ENCODE measurements around the gene IGSF21. TPM values are rescaled to one million over a fixed set of nuclear protein-coding genes. Genes with fewer than 3 reads are reported as not detected.

IGSF21 gene
- total and polyA plus RNA-seq, 2 of the 8 experiments (the other 6 are each of a cell fraction or from before 2014, with no cell fraction given), result 22.5 to 28.5 TPM

GRCh38 chr1:18410407-18410806 lies 302.8 kb downstream of the IGSF21 start:
- Histone ChIP-seq H2BK20ac (ENCODE audit: low read length) (peak overlapping the region; percentile 24), H3K4ac (replicated peaks; ENCODE audit: insufficient read length, low read depth, low read length) (no peak overlapping the region), H2BK120ac (replicated peaks; ENCODE audit: low read depth, low read length) (no peak overlapping the region), H3K23me2 (ENCODE audit: low read depth, low read length) (no peaks in the 10 kb centered on the region), H3K79me2 (ENCODE audit: control insufficient read depth in 1 of 2, insufficient read depth in 2 of 2, low read length in 2 of 2) (no peaks in the 10 kb centered on the region), H3K18ac (ENCODE audit: extremely low read depth, low read length) (peak overlapping the region; percentile 84), H3K27me3 (replicated peaks in 1 of 4; ENCODE audit: control insufficient read depth in 3 of 4, extremely low read depth in 1 of 4, insufficient read depth in 3 of 4, low read length in 3 of 4) (no peaks in the 10 kb centered on the region), H3K4me3 (ENCODE audit: extremely low read depth in 1 of 4, insufficient read depth in 2 of 4, low read depth in 3 of 4, low read length in 4 of 4) (no peak overlapping the region), H2BK5ac (ENCODE audit: low read depth, low read length) (peak overlapping the region; percentile 91; the same call in 1 of the 2 replicates), H3K14ac (ENCODE audit: insufficient read length) (no peak overlapping the region), H3K9ac (replicated peaks in 1 of 4; ENCODE audit: extremely low read depth in 1 of 4, low read depth in 3 of 4, low read length in 3 of 4) (peak overlapping the region in 1 of 4 experiments; percentile 7; a peak in 1 of 7 replicates), H3K4me1 (replicated peaks in 1 of 4; ENCODE audit: control insufficient read depth in 3 of 4, insufficient read depth in 4 of 4, low read length in 3 of 4) (peaks cover 9 to 43% (median 19%) of the 10 kb centered on the region in 4 experiments), H4K20me1 (replicated peaks in 1 of 2; ENCODE audit: control insufficient read depth in 1 of 2, insufficient read depth in 2 of 2, low read length in 2 of 2) (no peaks in the 10 kb centered on the region), H3K56ac (replicated peaks; ENCODE audit: insufficient read length, low read depth, low read length) (no peak overlapping the region), H2AFZ (ENCODE audit: low read length) (0 out of 2 replicates have a peak overlapping the region, but pooled peaks have one; percentile 24), H3K27ac (ENCODE audit: low read depth, low read length) (no peak overlapping the region; the same call in 1 of the 2 replicates), H2BK12ac (ENCODE audit: low read depth, low read length) (peak overlapping the region; percentile 95), H2AK5ac (ENCODE audit: low read depth, low read length) (0 out of 2 replicates have a peak overlapping the region, but pooled peaks have one; percentile 89), H3K4me2 (ENCODE audit: insufficient read depth in 1 of 2, low read depth in 2 of 2, low read length in 2 of 2) (peak overlapping the region; percentile 34 to 53; a peak in 3 of 4 replicates), H3K23ac (ENCODE audit: insufficient read length) (no peak overlapping the region), H2BK15ac (ENCODE audit: low read length) (0 out of 2 replicates have a peak overlapping the region, but pooled peaks have one; percentile 33), H4K91ac (replicated peaks; ENCODE audit: insufficient read length, low read length) (peak overlapping the region; percentile 45), H4K5ac (ENCODE audit: insufficient read length, low read depth, low read length) (peak overlapping the region; percentile 24), H3K36me3 (ENCODE audit: control insufficient read depth in 2 of 4, insufficient read depth in 4 of 4, low read length in 3 of 4) (no peaks in the 10 kb centered on the region; a peak in 1 of 8 replicates), H3K79me1 (ENCODE audit: low read depth, low read length) (no peaks in the 10 kb centered on the region), H3K9me3 (ENCODE audit: insufficient read depth in 2 of 2, low read depth in 1 of 2, low read length in 1 of 2) (no peaks in the 10 kb centered on the region), H4K8ac (ENCODE audit: extremely low read depth, insufficient read depth, low read length) (no peak overlapping the region)
- ChIA-PET POLR2A (ENCODE audit: partially characterized antibody) (interaction anchor here (1.9 to 3.5 kb wide), 2 partner anchors 9 to 15 kb away, joined by 6 to 18 read pairs; no protein-coding TSS in a partner anchor), CTCF (ENCODE audit: partially characterized antibody) (interaction anchor here (1.3 to 3.7 kb wide), 2 partner anchors 12 to 26 kb away, joined by 4 to 15 read pairs; no protein-coding TSS in a partner anchor)
- FAIRE-seq (peak; percentile 75), DNase-seq (ENCODE audit: low read depth in 1 of 2, low spot score in 2 of 2) (no peak)
- WGBS, 2 experiments (ENCODE audit: extremely low coverage in 1 of 2, insufficient coverage in 1 of 2, insufficient read length in 1 of 2, insufficient replicate concordance in 2 of 2, low coverage in 1 of 2, low lambda C conversion rate in 2 of 2, missing lambda C conversion rate in 1 of 2), result 44% methylated on average over 13 of the region's 13 CpGs; no CpG with 5 or more reads in 1 of the 2 experiments
- TF ChIP-seq TAF7 (optimal IDR thresholded peaks at IDR 0.05; ENCODE audit: borderline replicate concordance, low read depth, low read length) (peak; percentile 73), CEBPB (IDR thresholded peaks at IDR 0.05; ENCODE audit: low read depth, low read length) (0 out of 2 replicates have a peak, but pooled peaks have one; percentile 9), POU5F1 (IDR thresholded peaks at IDR 0.05; ENCODE audit: low read depth, low read length) (peak; percentile 50; the same call in 1 of the 2 replicates), POLR2AphosphoS5 (IDR thresholded peaks at IDR 0.05; ENCODE audit: low read depth, low read length) (peak; percentile 54; the same call in 1 of the 2 replicates), SP1 (IDR thresholded peaks at IDR 0.05; ENCODE audit: low read depth, low read length) (0 out of 2 replicates have a peak, but pooled peaks have one; percentile 20), SRF (IDR thresholded peaks at IDR 0.05; ENCODE audit: low read depth, low read length) (no peak), GTF2F1 (IDR thresholded peaks at IDR 0.05; ENCODE audit: borderline replicate concordance, low read depth, low read length) (no peak)
